MM.1S (cell line): ENCODE results near the gene NSUN7.

Source experiments
- DNase-seq: peaks from one replicate; pipeline ENCODE4 v3.0.0-alpha.2; 2015
- H2AFZ ChIP-seq: fragments of 300-600 bp; sonication (generic); 2 replicates; pipeline ENCODE4 v1.6.0; 2016; ENCODE audit warnings: antibody characterized with exemption, low read length
- H3F3A ChIP-seq: fragments of 300-600 bp; sonication (generic); 2 replicates; pipeline ENCODE4 v1.6.1; 2016; ENCODE audit warnings: mild to moderate bottlenecking, antibody characterized with exemption, low read length, moderate library complexity, mixed read lengths; ENCODE audit not compliant: insufficient read depth
- H3K27ac ChIP-seq: fragments of 300-600 bp; sonication (generic); 2 replicates; pipeline ENCODE4 v1.5.1; 2016; ENCODE audit warnings: mild to moderate bottlenecking, low read length
- H3K27me3 ChIP-seq: fragments of 300-600 bp; sonication (generic); replicated peaks from 2 replicates; pipeline ENCODE4 v1.6.0; 2016; ENCODE audit warnings: low read length; ENCODE audit not compliant: insufficient read depth
- H3K36me3 ChIP-seq: fragments of 300-600 bp; sonication (generic); replicated peaks from 2 replicates; pipeline ENCODE4 v1.6.1; 2016; ENCODE audit warnings: mild to moderate bottlenecking, low read length, mixed read lengths; ENCODE audit not compliant: insufficient read depth
- H3K4me1 ChIP-seq: fragments of 300-600 bp; sonication (generic); 2 replicates; pipeline ENCODE4 v1.6.1; 2016; ENCODE audit warnings: low read length, mixed read lengths
- H3K4me2 ChIP-seq: fragments of 300-600 bp; sonication (generic); 2 replicates; pipeline ENCODE4 v1.6.0; 2016; ENCODE audit warnings: low read depth, low read length
- H3K4me3 ChIP-seq: fragments of 300-600 bp; sonication (generic); 2 replicates; pipeline ENCODE4 v1.5.1; 2016; ENCODE audit warnings: low read length, mixed read lengths
- H3K79me2 ChIP-seq: fragments of 300-600 bp; sonication (generic); 2 replicates; pipeline ENCODE4 v1.6.1; 2016; ENCODE audit warnings: mixed run types, low read length, mixed read lengths
- H3K9ac ChIP-seq: fragments of 300-600 bp; sonication (generic); 2 replicates; pipeline ENCODE4 v1.6.1; 2016; ENCODE audit warnings: low read length, mixed read lengths
- H3K9me2 ChIP-seq: fragments of 300-600 bp; sonication (generic); replicated peaks from 2 replicates; pipeline ENCODE4 v1.6.1; 2016; ENCODE audit warnings: mild to moderate bottlenecking, low read length, mixed read lengths; ENCODE audit not compliant: insufficient read depth
- H3K9me3 ChIP-seq: fragments of 300-600 bp; sonication (generic); replicated peaks from 2 replicates; pipeline ENCODE4 v1.6.1; 2016; ENCODE audit warnings: mild to moderate bottlenecking, low read length, mixed read lengths; ENCODE audit not compliant: insufficient read depth
- H4K20me1 ChIP-seq: fragments of 300-600 bp; sonication (generic); 2 replicates; pipeline ENCODE4 v1.6.1; 2016; ENCODE audit warnings: mild to moderate bottlenecking, low read length, moderate library complexity, mixed read lengths; ENCODE audit not compliant: insufficient read depth
- CTCF ChIP-seq: fragments of 300-600 bp; sonication (generic); IDR thresholded peaks from 2 replicates; pipeline ENCODE4 v1.5.1; 2016; ENCODE audit warnings: antibody characterized with exemption, low read length, mixed read lengths
- EZH2 ChIP-seq: fragments of 300-600 bp; sonication (generic); optimal IDR thresholded peaks from 2 replicates; pipeline ENCODE3; 2017; ENCODE audit warnings: low read depth, mild to moderate bottlenecking, antibody characterized with exemption, low read length, mixed read lengths
- EZH2phosphoT487 ChIP-seq: fragments of 300-600 bp; sonication (generic); IDR thresholded peaks from 2 replicates; pipeline ENCODE4 v1.6.1; 2018; ENCODE audit warnings: antibody characterized with exemption, low read length

Gene NSUN7

GRCh38 chr4:40857956-40858355, 108.2 kb downstream of the NSUN7 start:
- no peaks in the 10 kb centered on the region for H3K9me2 ChIP-seq
- no peak overlapping the region for H2AFZ ChIP-seq
- H3K4me1 ChIP-seq: peaks cover 3% of the 10 kb centered on the region; the same call in 1 of the 2 replicates
- H4K20me1 ChIP-seq: no peaks in the 10 kb centered on the region
- H3K9ac ChIP-seq: no peak overlapping the region
- no peak for TF ChIP-seq CTCF
- no peak for TF ChIP-seq EZH2phosphoT487
- no peak for TF ChIP-seq EZH2
- no peak overlapping the region for H3K4me3 ChIP-seq
- no peaks in the 10 kb centered on the region for H3F3A ChIP-seq
- H3K27me3 ChIP-seq: peaks cover 10% of the 10 kb centered on the region; the same call in 1 of the 2 replicates
- H3K9me3 ChIP-seq: no peaks in the 10 kb centered on the region
- no peak overlapping the region for H3K27ac ChIP-seq
- H3K36me3 ChIP-seq: no peaks in the 10 kb centered on the region
- no peaks in the 10 kb centered on the region for H3K79me2 ChIP-seq
- no peak overlapping the region for H3K4me2 ChIP-seq
- no peak for DNase-seq

- Histone ChIP-seq H3K9me3 (no peaks in the 10 kb centered on the region), H3K27me3 (peaks cover 10% of the 10 kb centered on the region; the same call in 1 of the 2 replicates), H4K20me1 (no peaks in the 10 kb centered on the region), H3K4me1 (peaks cover 3% of the 10 kb centered on the region; the same call in 1 of the 2 replicates), H3K9me2 (no peaks in the 10 kb centered on the region), H2AFZ (no peak overlapping the region), H3K4me3 (no peak overlapping the region), H3K36me3 (no peaks in the 10 kb centered on the region), H3K27ac (no peak overlapping the region), H3K4me2 (no peak overlapping the region), H3K79me2 (no peaks in the 10 kb centered on the region), H3K9ac (no peak overlapping the region), H3F3A (no peaks in the 10 kb centered on the region)
- TF ChIP-seq EZH2: no peak
- no peak for TF ChIP-seq CTCF
- no peak for TF ChIP-seq EZH2phosphoT487
- no peak for DNase-seq
Measured at GRCh38 chr4:40858962-40859361, 109.2 kb downstream of the NSUN7 start.
